Gastroesophageal sphincter (tissue), 3 donors: ENCODE results near the gene ARHGEF37.
"Not testable (repeated sequence)": the region's sequence is repeated elsewhere in the genome, so short reads cannot be mapped to it uniquely, and the experiment has no call there.

ENCODE experiments used
- EP300 ChIP-seq: sonication (generic); formaldehyde crosslinking; IDR thresholded peaks from one replicate; pipeline ENCODE4 v1.6.1; 2017; ENCODE audit warnings: antibody characterized with exemption, mild to moderate bottlenecking
- POLR2A ChIP-seq, 2 donors: fragments of 450-650 bp; IDR thresholded peaks; one replicate each; pipeline ENCODE4 v1.6.1; 2017; ENCODE audit warnings: antibody characterized with exemption in 2 of 2, mild to moderate bottlenecking in 2 of 2, moderate library complexity in 1 of 2
- POLR2AphosphoS5 ChIP-seq: sonication (generic); formaldehyde crosslinking; IDR thresholded peaks from one replicate; pipeline ENCODE4 v1.6.1; 2017; ENCODE audit warnings: antibody characterized with exemption
- TF ChIP-seq, protein P1 (sequence below), 4 experiments: fragments of 200-600 bp in 2 of 4; fragments of 450-650 bp in 2 of 4; sonication (generic) in 1 of 4; IDR thresholded peaks; one replicate each; pipeline ENCODE4 v1.5.1; 2017 to 2019; ENCODE audit warnings: antibody characterized with exemption in 4 of 4, mild to moderate bottlenecking in 2 of 4, moderate library complexity in 2 of 4

DNA sequence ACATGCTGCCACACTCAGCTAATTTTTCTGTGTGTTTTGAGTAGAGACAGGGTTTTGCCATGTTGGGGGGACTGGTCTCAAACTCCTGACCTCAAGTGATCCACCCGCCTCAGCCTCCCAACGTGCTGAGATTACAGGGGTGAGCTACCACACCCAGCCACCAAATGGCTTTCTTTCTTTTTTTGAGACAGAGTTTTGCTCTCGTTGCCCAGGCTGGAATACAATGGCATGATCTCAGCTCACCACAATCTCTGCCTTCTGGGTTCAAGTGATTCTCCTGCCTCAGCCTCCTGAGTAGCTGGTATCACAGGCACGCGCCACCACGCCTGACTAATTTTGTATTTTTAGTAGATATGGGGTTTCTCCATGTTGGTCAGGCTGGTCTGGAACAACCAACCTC, 45.5 kb upstream of the ARHGEF37 start:
- TF ChIP-seq POLR2A (IDR thresholded peaks at IDR 0.05); EP300; POLR2AphosphoS5: not testable (repeated sequence)
- TF ChIP-seq, protein P1, sequence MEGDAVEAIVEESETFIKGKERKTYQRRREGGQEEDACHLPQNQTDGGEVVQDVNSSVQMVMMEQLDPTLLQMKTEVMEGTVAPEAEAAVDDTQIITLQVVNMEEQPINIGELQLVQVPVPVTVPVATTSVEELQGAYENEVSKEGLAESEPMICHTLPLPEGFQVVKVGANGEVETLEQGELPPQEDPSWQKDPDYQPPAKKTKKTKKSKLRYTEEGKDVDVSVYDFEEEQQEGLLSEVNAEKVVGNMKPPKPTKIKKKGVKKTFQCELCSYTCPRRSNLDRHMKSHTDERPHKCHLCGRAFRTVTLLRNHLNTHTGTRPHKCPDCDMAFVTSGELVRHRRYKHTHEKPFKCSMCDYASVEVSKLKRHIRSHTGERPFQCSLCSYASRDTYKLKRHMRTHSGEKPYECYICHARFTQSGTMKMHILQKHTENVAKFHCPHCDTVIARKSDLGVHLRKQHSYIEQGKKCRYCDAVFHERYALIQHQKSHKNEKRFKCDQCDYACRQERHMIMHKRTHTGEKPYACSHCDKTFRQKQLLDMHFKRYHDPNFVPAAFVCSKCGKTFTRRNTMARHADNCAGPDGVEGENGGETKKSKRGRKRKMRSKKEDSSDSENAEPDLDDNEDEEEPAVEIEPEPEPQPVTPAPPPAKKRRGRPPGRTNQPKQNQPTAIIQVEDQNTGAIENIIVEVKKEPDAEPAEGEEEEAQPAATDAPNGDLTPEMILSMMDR (IDR thresholded peaks at IDR 0.05) = not testable (repeated sequence)
